CD4-positive, alpha-beta T cell treated with Interferon alpha-2 for 1 hour (primary cell): ENCODE data around the gene RASGRF1.
A peak's percentile ranks its signal among the peaks of the same experiment; 100 is the strongest.

ENCODE experiments used
- DNase-seq, 2 donors: peaks; one replicate each; pipeline ENCODE4 v3.0.0-alpha.2; 2020 to 2022

RASGRF1 gene

DNA sequence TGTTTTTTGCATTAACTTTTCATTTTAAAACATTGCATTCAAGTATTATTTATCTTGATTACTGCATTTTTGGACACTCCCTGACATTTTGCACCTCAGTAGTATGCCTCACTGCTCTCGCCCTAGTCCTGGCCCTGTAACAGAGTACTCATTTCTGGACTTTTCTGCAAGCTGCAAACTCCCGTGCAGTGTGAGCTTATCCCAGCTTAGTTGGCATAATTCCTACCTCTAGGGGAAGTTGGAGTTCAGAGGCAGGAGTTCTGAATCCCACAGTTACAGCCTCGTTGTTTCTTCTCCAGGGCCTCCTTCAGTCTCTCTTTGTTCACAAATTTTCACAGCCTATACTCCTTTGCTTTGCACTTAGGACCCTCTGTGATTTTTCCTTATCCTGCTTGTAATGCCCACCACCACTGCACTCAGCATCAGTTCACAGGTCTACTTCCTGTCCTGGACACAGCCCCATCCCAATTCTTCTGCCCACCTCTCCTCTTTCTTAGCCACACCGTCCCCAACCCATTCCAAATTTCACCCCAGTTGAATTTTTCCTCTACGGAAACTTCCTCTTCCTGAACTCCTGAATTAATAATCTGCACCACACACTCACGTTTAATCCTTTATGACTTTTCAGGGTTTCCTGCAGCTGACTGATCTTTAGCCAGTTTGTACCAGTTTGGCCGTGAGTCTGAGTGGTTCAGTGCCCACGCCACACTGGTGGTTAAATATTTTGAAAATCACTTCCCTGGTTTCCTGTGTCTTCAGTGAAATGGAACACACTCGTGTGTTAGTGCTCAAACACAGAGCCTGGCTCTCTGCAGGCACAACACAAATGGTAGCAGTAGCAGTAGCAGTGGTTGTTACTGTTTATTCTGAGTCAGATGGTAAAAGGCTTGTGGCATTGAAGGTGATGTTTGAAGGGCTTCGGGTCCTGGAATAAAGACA, 139.4 kb downstream of the RASGRF1 start:
- DNase-seq: no peak

DNA sequence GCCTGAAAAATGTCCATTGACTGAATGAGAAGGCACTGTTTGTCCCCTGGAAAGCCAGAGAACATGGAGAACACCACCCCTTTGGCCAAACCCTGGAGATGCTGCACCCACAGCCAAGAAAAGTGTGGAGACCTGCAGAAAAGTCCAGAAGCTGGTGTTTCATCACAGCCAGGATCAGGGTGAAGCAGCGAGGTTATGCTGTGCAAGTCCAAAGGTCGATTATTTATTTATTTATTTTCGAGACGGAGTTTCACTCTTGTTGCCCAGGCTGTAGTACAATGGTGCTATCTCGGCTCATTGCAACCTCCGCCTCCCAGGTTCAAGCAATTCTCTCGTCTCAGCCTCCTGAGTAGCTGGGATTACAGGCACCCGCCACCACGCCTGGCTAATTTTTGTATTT, 140.2 kb downstream of the RASGRF1 start:
- no peak for DNase-seq

GRCh38 chr15:78949461-78949860, 141.1 kb downstream of the RASGRF1 start:
- DNase-seq: no peak

GRCh38 chr15:78947506-78947905, 143.1 kb downstream of the RASGRF1 start:
- DNase-seq: no peak

- no peak for DNase-seq
Observed at GRCh38 chr15:78946493-78946892, 144.1 kb downstream of the RASGRF1 start.

DNA sequence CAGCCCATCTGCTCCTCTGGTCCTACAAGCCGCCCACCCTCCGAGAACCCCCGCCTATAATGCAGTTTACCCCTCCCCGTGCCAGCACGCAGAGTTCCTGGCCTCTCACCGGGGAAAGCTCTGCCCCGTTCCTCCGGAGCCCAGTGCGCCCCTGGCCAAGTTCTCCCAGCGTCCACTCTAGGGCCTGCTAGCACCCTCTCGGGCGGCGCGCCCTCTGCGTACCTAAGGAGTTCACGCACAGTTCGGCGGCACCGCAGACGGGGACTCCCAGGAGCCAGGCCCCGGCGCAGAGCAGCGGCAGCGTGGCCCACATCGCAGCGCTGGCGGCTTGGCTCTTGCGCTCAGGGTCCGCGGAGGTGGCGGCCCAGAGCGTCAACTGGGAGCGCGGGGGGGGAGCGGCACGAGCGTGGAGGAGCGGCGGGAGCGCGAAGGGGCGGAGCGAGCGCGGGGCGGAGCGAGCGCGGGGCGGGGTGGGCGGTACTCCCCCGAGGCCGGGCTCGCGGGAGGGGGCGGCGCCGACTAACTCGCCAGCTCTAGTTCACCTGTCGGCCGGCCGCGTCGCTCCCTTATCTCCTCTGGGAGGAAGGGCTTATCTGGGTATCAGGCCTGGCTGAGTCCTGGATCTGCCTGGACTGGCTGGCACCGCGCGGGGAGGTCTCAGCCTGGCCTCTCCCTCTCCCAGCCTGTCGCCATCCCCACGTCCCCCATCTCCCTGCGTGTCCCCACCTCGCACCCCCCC, 145.7 kb downstream of the RASGRF1 start, which contains the start of gene CTSH:
CTSH (minus strand) TSS at position 378 of the 739 bp plus-strand sequence; CDS start at position 313, 65 bp downstream.
- peak; percentile 78 to 87 for DNase-seq

- DNase-seq: no peak
Observed at GRCh38 chr15:78944202-78944625, 146.4 kb downstream of the RASGRF1 start.

- DNase-seq: no peak
Observed at GRCh38 chr15:78943692-78944091, 146.9 kb downstream of the RASGRF1 start.

- no peak for DNase-seq
Observed at GRCh38 chr15:78942741-78943140, 147.8 kb downstream of the RASGRF1 start.

DNA sequence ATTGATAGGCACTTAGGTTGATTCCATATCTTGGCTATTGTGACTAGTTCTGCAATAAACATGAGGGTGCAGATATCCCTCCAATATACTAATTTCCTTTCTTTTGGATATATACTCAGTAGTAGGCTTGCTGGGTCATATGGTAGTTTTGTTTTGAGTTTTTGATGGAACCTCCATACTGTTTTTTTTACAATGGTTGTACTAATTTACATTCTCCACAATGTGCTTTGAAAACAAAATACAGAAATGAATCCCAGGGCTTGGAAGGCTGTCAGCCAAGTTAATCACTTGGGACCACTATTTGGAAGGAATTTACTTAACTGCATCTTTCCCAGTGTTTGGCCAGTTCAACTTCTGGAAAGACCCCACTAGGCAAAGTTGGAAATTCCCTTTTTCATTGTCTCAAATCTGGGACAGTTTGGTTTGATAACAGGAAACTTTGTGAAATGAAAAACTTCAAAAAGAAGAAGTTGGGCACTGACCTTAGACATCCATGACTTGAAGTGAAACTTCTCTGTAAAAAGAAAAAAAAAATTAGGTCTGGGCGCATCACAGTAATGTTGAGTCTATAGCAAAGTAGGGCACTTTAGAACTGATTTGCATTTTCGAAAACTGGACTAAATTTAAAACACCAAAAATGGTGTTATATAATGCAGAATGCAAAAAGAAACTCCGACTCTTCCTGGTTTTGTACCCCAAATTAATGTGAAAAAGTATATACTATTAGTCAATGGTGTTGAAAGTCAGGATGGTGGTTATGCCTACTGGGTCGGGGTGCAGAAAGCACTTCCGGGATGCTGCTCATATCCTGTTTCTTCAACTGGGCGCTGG, 151.7 kb downstream of the RASGRF1 start:
- peak; percentile 43 to 50 for DNase-seq

DNA sequence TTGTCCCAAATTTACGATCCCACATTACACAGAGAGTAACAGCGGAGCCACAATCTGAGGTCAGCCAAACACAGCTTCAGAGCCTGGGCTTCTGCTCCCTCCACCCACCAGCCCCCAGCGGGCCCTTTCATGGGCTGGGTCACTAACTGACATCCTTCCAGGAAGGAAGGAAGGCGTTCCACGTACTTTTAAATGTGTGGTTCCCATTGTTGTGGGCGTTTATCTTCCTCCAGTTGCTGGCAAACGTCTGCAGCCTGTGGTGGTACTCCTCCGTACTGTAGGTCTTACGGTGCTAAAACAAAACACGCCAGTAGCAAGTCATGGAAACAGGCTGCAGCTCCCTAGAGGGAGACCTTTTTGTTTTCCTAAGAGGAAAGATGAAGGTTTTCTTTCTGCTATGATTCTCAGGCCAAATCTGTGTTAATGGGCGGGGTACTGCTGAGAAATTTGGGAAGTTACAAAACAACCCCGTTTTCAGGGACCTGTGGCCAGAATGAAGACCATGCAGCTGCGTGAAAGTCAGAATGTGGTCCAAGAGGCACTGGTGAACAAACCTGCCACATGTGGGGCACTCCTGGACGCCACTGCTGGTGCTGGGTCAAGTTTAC, 153.3 kb downstream of the RASGRF1 start:
- peak in 1 of 2 donors; percentile 31 for DNase-seq

DNA sequence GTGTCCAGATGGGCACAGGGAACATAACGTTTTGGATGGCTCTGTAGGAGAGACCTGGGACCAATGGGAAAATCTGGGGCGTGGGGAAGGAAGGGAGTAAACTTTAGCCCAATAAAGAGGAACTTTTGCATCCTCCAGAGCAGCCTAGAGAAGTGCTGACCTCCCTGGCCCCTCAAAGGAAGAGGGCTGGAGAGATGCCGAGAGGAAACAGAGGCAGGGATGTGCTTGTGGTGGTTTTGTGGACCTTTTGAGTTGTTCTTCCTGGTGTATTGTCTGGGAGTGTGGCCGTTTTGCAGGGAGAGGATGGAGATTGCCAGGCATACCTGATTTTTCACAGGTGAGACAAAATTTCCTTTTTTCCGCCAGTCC, 155.9 kb downstream of the RASGRF1 start:
- no peak for DNase-seq

GRCh38 chr15:78933823-78934654, 156.5 kb downstream of the RASGRF1 start:
- DNase-seq: no peak

GRCh38 chr15:78933187-78933822, 157.3 kb downstream of the RASGRF1 start:
- DNase-seq: no peak

DNA sequence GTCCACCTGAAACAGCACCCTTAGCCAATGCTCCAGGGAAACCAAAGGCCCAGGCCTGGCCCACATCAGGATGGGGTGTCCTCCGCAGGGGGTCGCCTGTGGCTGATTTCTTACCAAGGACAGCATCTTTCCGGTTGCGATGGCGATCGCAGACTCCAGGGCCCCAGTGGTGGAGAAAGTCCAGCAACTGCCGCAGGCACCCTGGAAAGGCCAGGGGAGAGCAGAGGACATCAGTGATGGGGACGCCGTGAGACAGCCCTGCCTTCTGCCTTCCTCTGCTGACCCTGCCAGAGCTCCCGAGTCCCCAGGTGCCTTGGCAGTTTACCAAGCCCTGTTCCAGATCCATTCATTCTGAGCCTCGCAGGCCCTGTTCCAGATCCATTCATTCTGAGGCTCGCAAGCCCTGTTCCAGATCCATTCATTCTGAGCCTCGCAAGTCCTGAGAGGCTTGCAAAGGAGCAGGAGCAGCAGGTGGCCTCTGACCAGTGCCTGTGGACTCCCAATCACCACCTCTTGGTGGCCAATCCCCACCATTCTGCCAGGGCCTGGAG, 158.2 kb downstream of the RASGRF1 start:
- DNase-seq: no peak

DNA sequence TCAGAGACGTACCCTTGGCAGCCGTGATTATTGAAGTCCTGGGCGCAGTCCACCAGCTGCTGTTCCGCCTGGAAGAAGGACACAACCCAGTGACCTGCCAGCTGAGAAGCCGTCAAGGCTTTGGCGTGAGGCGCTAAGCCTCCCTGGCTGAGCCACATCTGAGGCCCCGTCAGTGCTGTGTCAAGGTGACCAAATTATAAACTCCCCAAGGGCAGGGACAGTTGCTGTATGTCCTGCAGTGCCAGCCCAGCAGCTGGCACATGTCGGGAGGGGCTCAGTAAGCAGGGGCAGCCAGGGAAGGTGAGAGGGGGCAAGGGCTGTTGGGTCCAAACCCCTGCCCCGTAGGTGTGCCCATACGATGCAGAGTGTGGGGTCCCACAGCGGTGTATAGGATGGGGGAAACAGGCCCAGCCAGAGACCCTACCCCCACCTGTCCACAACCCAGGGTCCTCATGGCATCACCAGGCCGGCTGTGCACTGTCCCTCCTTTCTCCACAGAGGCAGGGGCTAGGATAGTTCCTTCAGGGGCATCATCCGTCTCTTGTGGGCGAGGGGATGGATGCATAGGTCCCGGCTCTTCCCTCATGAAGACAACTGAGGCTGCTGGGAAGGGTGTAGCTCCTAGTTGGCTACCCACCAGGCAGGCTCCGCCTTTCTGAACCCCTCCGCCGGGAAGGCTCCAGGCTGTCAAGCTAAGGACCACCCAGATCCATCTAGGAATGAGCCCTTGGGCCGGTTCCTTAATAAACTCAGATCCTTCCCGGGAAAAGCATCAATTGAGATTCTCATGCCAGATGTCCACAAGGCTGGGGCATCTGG, 158.9 kb downstream of the RASGRF1 start:
- DNase-seq: no peak

DNA sequence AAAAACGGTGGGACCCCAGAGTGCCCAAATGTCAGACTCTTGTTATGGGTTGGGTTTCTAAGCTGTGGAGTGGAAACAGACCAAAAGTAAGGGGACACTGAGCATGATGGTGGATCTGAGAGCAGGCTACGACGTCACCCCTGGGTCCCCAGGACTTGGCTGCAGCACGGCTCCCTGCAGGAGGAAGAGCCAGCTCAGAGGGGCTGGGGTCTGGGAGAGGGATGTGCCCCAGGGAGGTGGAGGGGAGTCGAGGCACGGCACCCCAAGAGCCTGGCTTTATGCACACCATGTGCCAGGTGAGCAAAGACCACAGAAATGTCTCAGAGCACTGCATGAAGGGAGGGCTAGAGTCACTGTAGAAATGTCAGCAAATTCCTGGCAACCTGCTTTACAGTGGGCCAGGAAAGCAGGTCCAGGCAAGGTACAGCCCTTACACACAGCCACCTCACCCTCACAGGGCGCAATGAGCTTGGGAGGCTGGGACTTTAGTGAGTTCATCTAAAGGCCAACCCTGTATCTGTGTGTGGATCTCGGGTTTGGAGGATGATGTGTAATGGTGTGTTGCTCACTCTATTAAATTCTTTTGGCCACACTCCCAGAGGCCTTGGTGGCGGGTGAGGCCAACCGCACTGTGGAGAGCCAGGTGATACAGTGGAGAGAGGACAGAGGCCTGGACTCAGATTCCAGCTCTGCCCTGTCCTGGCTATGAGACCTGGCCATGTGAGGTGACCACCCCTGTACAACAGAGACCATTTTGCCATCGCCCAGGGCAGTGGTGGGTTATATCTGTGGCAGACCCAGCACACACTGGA, 159.8 kb downstream of the RASGRF1 start:
- DNase-seq: no peak

DNA sequence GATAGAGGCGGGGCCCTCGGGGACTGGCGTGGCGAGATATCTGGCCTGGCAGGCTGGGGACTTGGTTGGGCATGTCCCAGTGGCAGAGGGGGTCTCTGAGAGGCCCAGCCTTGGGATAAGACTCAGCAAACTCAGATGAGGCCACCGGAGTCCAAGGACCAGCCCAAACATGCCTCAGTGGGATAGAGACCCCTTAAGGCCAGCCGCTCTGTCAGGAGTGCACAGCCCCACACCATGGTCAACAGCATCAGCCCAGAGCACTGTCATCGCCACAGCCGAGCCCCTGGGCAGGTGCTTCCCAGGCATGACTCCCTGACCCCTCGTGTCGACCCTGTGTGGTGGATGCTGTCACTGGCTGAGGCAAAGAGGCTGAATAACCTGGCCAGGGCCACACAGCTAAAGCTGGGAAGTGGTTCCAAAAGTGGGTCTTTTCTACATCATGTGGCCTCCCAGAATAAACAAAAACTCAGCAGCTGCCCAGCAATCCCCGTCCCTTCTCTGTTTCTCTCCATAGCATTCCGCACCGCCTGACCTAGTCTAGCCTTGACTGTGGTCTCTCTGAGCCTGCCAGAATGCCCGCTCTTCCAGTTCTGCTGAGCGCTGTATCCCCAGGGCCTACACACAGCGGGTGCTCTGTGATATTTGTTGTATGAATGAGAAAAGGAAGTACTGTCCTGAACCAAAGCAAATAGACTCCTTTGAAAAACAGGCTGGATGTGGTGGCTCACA, 160.9 kb downstream of the RASGRF1 start:
- no peak for DNase-seq
